DMS114 treated with DMSO at 0.1 percent for 48 hours (cell line): ENCODE measurements around the gene SLC38A9.
"Not testable (repeated sequence)": the region's sequence is repeated elsewhere in the genome, so short reads cannot be mapped to it uniquely, and the experiment has no call there.

Source experiments
- DNase-seq: peaks from one replicate; lab custom pipeline; 2025; ENCODE audit not compliant: unreplicated experiment; lab: John Stamatoyannopoulos, UW

The SLC38A9 gene

GRCh38 chr5:55712023-55712859, at the start of gene SLC38A9:
TSS of gene SLC38A9 (minus strand) at chr5:55712324. CDS start at chr5:55697958, 14,366 bp downstream.
- peak; percentile 92 for DNase-seq

- not testable (repeated sequence) for DNase-seq
Observed at GRCh38 chr5:55761721-55762120, 49.6 kb upstream of the SLC38A9 start.

- no peak for DNase-seq
Observed at GRCh38 chr5:55758714-55759113, 46.6 kb upstream of the SLC38A9 start.

- no peak for DNase-seq
Observed at GRCh38 chr5:55758231-55758630, 46.1 kb upstream of the SLC38A9 start.

GRCh38 chr5:55750499-55750898, 38.4 kb upstream of the SLC38A9 start:
- no peak for DNase-seq

- DNase-seq = no peak
Observed at GRCh38 chr5:55750063-55750462, 37.9 kb upstream of the SLC38A9 start.

GRCh38 chr5:55749387-55749786, 37.3 kb upstream of the SLC38A9 start:
- DNase-seq = no peak

- DNase-seq = no peak
Observed at GRCh38 chr5:55747778-55748318, 35.7 kb upstream of the SLC38A9 start.

- no peak for DNase-seq
Observed at GRCh38 chr5:55742778-55743177, 30.7 kb upstream of the SLC38A9 start.

- no peak for DNase-seq
Observed at GRCh38 chr5:55737793-55738192, 25.7 kb upstream of the SLC38A9 start, which contains the start of gene DDX4. TSS of gene DDX4 (plus strand) at chr5:55738061. CDS start at chr5:55738964, 903 bp downstream.

- no peak for DNase-seq
Observed at GRCh38 chr5:55734658-55735057, 22.5 kb upstream of the SLC38A9 start.

- DNase-seq = no peak
Observed at GRCh38 chr5:55732585-55732984, 20.5 kb upstream of the SLC38A9 start.

- DNase-seq = no peak
Observed at GRCh38 chr5:55731848-55732247, 19.7 kb upstream of the SLC38A9 start.

GRCh38 chr5:55724281-55724680, 12.2 kb upstream of the SLC38A9 start:
- DNase-seq = no peak

- no peak for DNase-seq
Observed at GRCh38 chr5:55720188-55720703, 8.1 kb upstream of the SLC38A9 start.

- DNase-seq = not testable (repeated sequence)
Observed at GRCh38 chr5:55719026-55719425, 6.9 kb upstream of the SLC38A9 start.

- DNase-seq = no peak
Observed at GRCh38 chr5:55715519-55716078, 3.5 kb upstream of the SLC38A9 start.

GRCh38 chr5:55714749-55715148, 2.6 kb upstream of the SLC38A9 start:
- DNase-seq = no peak

GRCh38 chr5:55714339-55714738, 2.2 kb upstream of the SLC38A9 start:
- no peak for DNase-seq

GRCh38 chr5:55713871-55714270, 1.7 kb upstream of the SLC38A9 start:
- DNase-seq = no peak

- no peak for DNase-seq
Observed at GRCh38 chr5:55711507-55712022, 559 bp downstream of the SLC38A9 start.

- DNase-seq = no peak
Observed at GRCh38 chr5:55708732-55709131, 3.4 kb downstream of the SLC38A9 start.
